HG03135 (cell line): ENCODE measurements around the gene DGUOK.
"Not testable (repeated sequence)": the region's sequence is repeated elsewhere in the genome, so short reads cannot be mapped to it uniquely, and the experiment has no call there.

ENCODE experiments used
- ATAC-seq: cut with Tn5 transposase; IDR thresholded peaks from one replicate; pipeline ENCODE4 v1.9.1; 2021; ENCODE audit warnings: mild to moderate bottlenecking, moderate library complexity; ENCODE audit not compliant: unreplicated experiment

DGUOK gene

GRCh38 chr2:73899801-73900336 lies 26.8 kb upstream of the DGUOK start:
- ATAC-seq = no peak

DNA sequence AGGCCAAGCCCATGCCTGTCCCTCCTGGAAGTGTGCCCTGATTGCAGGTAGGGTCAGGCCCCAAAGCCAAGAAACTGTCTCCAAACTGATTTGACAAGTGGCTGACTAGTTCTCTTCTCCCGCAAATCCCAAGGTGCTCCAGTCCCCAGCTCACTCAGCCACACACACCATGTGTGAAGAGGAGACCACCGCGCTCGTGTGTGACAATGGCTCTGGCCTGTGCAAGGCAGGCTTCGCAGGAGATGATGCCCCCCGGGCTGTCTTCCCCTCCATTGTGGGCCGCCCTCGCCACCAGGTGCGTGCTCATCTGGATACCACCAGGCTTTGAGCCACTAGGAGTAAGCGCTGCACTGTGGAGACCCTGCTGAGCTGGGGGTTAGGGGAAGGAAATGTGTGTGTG lies 25.5 kb upstream of the DGUOK start:
- ATAC-seq = no peak

GRCh38 chr2:73902284-73902683 lies 24.4 kb upstream of the DGUOK start:
- no peak for ATAC-seq

GRCh38 chr2:73903313-73903712 lies 23.4 kb upstream of the DGUOK start:
- ATAC-seq = no peak

DNA sequence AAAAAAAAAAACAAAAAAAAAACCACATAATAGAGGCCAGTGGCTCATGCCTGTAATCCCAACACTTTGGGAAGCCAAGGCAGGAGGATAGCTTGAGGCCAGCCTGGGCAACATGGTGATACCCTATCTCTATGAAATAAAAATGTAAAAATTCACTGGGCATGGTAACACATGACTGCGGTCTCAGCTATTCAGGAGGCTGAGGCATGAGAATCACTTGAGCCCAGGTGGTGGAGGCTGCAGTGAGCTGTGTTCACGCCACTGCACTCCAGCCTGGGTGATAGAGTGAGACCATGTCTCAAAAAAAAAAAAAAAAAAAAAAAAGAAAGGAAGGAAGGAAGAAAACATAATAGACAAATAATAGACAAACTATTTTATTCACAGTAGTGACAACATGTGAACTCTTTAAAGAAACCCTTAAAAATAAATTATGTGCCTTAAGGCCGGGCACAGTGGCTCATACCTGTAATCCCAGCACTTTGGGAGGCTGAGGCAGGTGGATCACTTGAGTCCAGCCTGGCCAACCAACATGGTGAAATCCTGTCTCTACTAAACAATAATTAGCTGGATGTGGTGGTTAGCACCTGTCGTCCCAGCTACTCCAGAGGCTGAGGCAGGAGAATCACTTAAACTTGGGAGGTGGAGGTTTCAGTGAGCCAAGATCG lies 22.6 kb upstream of the DGUOK start:
- ATAC-seq = not testable (repeated sequence)

- no peak for ATAC-seq
These were observed 21.7 kb upstream of the DGUOK start for GRCh38 chr2:73904952-73905351.

- ATAC-seq = no peak
These were observed 19.7 kb upstream of the DGUOK start for GRCh38 chr2:73906847-73907505.

GRCh38 chr2:73907840-73908452 lies 18.7 kb upstream of the DGUOK start:
- ATAC-seq = no peak

DNA sequence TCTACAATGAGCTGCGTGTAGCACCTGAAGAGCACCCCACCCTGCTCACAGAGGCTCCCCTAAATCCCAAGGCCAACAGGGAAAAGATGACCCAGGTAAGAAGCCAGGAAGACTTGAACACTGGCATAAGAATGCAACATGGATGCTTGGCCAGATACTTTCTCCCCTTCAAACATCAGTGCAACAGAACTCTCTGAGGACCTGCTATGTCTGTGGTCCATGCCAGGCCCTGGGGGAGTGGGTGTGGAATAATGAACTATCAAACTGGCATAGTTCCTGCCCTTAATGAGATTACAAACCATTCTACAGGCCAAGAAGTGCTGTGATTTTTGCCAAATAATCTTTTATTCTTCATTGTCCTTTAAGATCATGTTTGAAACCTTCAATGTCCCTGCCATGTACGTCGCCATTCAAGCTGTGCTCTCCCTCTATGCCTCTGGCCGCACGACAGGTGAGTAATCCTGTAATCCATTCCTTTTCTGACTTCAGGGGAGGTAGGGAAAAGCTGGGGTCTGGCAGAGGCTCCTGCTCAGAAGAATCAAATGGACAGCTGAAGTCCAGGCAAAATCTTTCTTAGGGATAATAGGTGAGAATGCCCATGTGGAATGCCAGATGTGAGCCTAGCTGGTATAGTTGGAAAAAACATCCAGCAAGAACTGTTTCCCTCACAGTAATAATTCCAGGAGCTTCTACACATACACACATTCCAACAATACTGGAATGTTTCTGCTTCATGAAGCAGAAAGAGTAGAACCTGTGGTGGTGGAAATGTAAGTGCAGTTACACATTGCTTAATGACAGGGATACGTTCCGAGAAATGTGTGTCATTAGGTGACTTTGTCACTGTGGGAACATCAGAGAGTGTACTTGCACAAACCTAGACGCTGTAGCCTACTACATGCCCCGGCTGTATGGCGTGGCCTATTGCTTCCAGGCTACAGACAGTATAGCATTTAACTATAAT lies 17.7 kb upstream of the DGUOK start:
- ATAC-seq = no peak

DNA sequence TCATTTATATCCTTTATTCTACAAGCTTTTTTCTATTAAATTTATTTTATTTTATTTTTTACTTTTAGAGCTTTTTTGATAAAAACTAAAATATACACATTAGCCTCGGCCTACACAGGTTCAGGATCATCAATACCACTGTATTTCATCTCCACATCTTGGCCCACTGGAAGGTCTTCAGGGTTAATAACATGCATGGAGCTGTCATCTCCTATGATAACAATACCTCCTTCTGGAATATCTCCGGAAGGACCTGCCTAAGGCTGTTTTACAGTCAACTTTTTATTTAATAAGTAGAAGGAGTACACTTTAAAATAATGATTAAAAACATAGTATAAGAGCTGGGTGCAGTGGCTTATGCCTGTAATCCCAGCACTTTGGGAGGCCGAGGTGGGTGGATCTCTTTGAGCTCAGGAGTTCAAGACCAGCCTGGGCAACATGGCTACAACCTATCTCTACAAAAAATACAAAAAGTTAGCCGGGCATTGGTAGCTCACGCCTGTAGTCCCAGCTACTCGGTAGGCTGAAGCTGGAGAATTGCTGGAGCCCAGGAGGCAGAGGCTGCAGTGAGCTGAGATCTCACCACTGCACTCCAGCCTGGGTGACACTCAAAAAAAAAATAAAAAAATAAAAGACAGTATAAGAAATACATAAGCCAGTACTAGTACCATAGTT lies 15.7 kb upstream of the DGUOK start:
- no peak for ATAC-seq

- ATAC-seq = no peak
These were observed 15.0 kb upstream of the DGUOK start for GRCh38 chr2:73911548-73912208.

DNA sequence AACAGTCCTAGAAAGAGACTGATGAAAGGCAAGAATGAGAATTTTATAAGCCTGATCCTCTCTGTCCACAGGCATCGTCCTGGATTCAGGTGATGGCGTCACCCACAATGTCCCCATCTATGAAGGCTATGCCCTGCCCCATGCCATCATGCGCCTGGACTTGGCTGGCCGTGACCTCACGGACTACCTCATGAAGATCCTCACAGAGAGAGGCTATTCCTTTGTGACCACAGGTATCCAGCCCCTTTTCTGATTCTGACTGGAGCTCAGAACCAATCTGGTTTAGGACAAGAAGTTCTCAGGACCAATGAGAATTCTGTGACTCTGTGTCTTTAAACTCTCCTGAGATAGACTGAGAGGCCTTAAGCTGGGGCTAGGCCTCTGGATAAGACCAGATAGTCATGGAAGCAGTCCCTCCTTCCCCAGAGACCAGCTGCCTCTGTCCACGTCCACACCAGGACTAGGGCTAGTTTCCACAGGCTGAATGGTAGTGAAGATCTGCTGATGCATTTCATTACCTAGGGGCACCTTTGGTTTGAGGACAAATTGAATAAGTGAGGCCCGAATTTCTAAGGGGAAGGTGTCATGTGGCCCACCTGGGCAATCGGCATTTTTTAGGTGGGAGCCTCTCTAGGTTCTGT lies 13.1 kb upstream of the DGUOK start:
- ATAC-seq = no peak

GRCh38 chr2:73914667-73915066 lies 12.0 kb upstream of the DGUOK start:
- ATAC-seq = no peak

DNA sequence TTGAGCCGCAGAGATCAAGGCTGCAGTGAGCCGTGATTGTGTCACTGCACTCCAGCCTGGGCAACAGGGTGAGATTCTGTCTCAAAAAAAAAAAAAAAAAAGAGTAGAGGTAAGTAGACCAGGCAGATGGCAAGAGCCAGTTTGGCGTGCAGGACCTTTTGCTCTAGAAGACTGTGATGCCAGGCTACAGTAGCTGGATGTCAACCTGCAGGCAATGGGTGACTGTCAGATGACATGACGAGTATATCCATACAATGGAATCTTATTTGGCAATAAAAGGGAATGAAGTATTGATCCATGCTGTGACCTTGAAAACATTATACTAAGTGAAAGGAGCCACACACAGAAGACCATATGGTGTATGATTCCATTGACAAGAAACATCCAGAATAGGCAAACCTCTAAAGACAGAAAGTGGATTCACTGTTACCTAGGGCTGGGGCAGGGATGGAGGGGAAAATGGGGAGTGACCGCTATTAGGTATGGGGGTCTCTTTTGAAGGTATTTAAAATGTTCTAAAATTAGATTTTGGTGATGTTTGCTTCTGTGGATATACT lies 11.2 kb upstream of the DGUOK start:
- ATAC-seq = no peak

DNA sequence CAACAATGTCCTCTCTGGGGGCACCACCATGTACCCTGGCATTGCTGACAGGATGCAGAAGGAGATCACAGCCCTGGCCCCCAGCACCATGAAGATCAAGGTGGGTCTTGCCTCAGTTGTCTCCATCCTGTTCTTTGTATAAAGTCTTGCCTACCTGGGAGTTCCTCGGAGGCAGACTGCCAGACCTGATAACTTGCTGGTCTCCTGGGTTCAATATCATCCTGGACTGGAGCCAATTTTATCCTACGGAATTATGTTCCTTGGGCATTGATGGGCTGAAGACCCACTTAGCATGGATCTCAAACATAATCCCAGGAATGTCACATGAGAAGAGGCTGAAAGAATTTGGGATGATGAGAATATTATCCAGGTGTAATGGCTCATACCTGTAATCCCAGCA lies 10.0 kb upstream of the DGUOK start:
- ATAC-seq = no peak

- ATAC-seq = no peak
These were observed 9.4 kb upstream of the DGUOK start for GRCh38 chr2:73917296-73917695.

DNA sequence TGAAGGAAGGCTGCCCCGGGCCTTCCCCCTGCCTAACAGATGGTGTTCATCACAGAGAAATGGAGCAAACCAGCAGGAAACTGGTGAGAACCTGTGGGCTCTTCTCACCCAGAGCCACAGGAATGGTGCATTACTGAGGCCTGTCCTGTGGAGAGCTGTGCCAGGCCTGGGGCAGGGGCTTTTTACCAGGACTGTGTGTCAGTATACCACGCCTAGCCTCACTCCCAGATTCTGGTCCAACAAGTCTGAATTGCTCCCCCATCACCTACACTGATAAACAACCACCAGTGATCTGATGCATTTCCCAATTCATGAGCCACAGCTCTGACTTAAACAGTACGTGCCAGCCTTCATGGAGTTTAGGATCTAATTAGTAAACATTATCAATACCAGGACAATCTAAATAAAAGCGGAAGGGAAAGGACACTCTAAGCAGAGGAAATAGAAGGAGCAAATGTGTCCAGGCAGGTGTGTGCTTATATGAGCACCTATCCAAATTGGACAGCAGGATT lies 8.9 kb upstream of the DGUOK start:
- ATAC-seq = no peak

DNA sequence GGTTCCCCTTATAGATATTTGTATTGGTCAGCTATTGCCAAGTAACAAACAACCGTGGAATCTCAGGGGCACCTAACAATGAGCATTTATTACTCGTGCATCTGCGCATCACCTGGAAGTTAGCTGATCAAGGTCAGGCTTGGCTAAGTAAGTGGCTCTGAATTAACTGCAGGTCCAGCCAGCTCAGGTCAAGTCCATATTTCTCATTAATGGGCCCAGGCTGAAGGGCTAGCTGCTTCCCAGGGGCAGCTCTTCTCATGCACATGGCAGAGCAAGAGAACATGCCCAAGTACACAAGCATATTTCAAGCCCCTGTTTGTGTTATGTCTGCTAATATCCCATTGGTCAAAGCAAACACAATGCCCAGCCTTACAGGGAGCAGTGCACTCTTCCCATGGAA lies 7.8 kb upstream of the DGUOK start:
- no peak for ATAC-seq
